H1 (cell line): ENCODE data around the gene FAM241A. TPM values are rescaled to one million over a fixed set of nuclear protein-coding genes. Genes with fewer than 3 reads are reported as not detected.
A peak's percentile ranks its signal among the peaks of the same experiment; 100 is the strongest.

Source experiments
- CTCF ChIA-PET: fragments of 300-600 bp; sonication (Branson Sonifier 250); formaldehyde crosslinking; loops from one replicate; lab custom pipeline; 2021; ENCODE audit not compliant: partially characterized antibody; lab: Charles Lee
- POLR2A ChIA-PET: fragments of 300-600 bp; sonication (Branson Sonifier 250); formaldehyde crosslinking; loops from one replicate; lab custom pipeline; 2021; ENCODE audit warnings: inconsistent platforms; ENCODE audit not compliant: partially characterized antibody; lab: Charles Lee
- DNase-seq, 2 experiments: peaks; one replicate each; pipeline versions ENCODE4 v3.0.0 to v3.0.0-alpha.2; 2010 to 2022; ENCODE audit warnings: low spot score in 2 of 2, low read depth in 1 of 2, mixed read lengths in 1 of 2
- FAIRE-seq: peaks from 2 replicates; lab custom pipeline; 2011; peaks lifted over from hg19 to GRCh38; lab: Jason Lieb, UNC
- H2AFZ ChIP-seq: 2 replicates; pipeline ENCODE4 v1.8.1; 2012; ENCODE audit warnings: low read length, inconsistent platforms
- H2AK5ac ChIP-seq: 2 replicates; pipeline ENCODE4 v1.6.1; 2013; ENCODE audit warnings: low read depth, low read length
- H2BK120ac ChIP-seq: replicated peaks from 2 replicates; pipeline ENCODE3; 2013; ENCODE audit warnings: low read depth, low read length, inconsistent platforms
- H2BK12ac ChIP-seq: 2 replicates; pipeline ENCODE4 v1.6.1; 2013; ENCODE audit warnings: low read depth, low read length
- H2BK15ac ChIP-seq: 2 replicates; pipeline ENCODE4 v1.6.1; 2013; ENCODE audit warnings: low read length
- H2BK20ac ChIP-seq: 2 replicates; pipeline ENCODE4 v1.6.1; 2013; ENCODE audit warnings: low read length
- H2BK5ac ChIP-seq: 2 replicates; pipeline ENCODE4 v1.6.1; 2013; ENCODE audit warnings: low read depth, low read length
- H3K14ac ChIP-seq: 2 replicates; pipeline ENCODE4 v1.6.1; 2013; ENCODE audit warnings: inconsistent platforms; ENCODE audit not compliant: insufficient read length
- H3K18ac ChIP-seq: 2 replicates; pipeline ENCODE4 v1.6.1; 2013; ENCODE audit warnings: low read length; ENCODE audit errors: extremely low read depth
- H3K23ac ChIP-seq: 2 replicates; pipeline ENCODE4 v1.6.1; 2013; ENCODE audit warnings: inconsistent platforms; ENCODE audit not compliant: insufficient read length
- H3K23me2 ChIP-seq: 2 replicates; pipeline ENCODE4 v1.6.1; 2013; ENCODE audit warnings: low read depth, low read length
- H3K27ac ChIP-seq: 2 replicates; pipeline ENCODE4 v1.6.1; 2011; ENCODE audit warnings: low read depth, low read length, inconsistent platforms
- H3K27me3 ChIP-seq, 4 experiments: replicated peaks in 1 of 4; 1 replicate in 1 of 4; 2 replicates in 3 of 4; pipeline versions ENCODE4 v1.6.1 to v1.8.1; 2011 to 2013; ENCODE audit warnings: low read length in 3 of 4, mild to moderate bottlenecking in 3 of 4, inconsistent platforms in 2 of 4, mixed read lengths in 2 of 4, moderate library complexity in 1 of 4; ENCODE audit not compliant: control insufficient read depth in 3 of 4, insufficient read depth in 3 of 4; ENCODE audit errors: extremely low read depth in 1 of 4
- H3K36me3 ChIP-seq, 4 experiments: 2 replicates each; pipeline versions ENCODE4 v1.6.1 to v1.8.1; 2011 to 2013; ENCODE audit warnings: mild to moderate bottlenecking in 4 of 4, low read length in 3 of 4, moderate library complexity in 2 of 4, control low read depth in 1 of 4, inconsistent platforms in 1 of 4; ENCODE audit not compliant: insufficient read depth in 4 of 4, control insufficient read depth in 2 of 4
- H3K4ac ChIP-seq: replicated peaks from 2 replicates; pipeline ENCODE3; 2013; ENCODE audit warnings: low read length, low read depth, mixed read lengths, inconsistent platforms; ENCODE audit not compliant: insufficient read length
- H3K4me1 ChIP-seq, 4 experiments: replicated peaks in 1 of 4; 1 replicate in 1 of 4; 2 replicates in 3 of 4; pipeline versions ENCODE4 v1.6.1 to v1.8.1; 2011 to 2013; ENCODE audit warnings: low read length in 3 of 4, inconsistent platforms in 2 of 4, mixed read lengths in 1 of 4; ENCODE audit not compliant: insufficient read depth in 4 of 4, control insufficient read depth in 3 of 4
- H3K4me2 ChIP-seq, 2 experiments: 2 replicates each; pipeline versions ENCODE4 v1.6.1 to v1.8.1; 2011 to 2013; ENCODE audit warnings: low read depth in 2 of 2, low read length in 2 of 2, control low read depth in 1 of 2, inconsistent platforms in 1 of 2, mild to moderate bottlenecking in 1 of 2; ENCODE audit not compliant: insufficient read depth in 1 of 2
- H3K4me3 ChIP-seq, 4 experiments: fragments of 200-600, 300-600 bp in 1 of 4; sonication (generic), shearing (Covaris generic), sonication (Bioruptor Twin) in 1 of 4; 2 replicates each; pipeline versions ENCODE4 v1.5.1 to v1.8.1; 2011 to 2016; ENCODE audit warnings: low read length in 4 of 4, low read depth in 3 of 4, control low read depth in 2 of 4, inconsistent platforms in 2 of 4, mild to moderate bottlenecking in 2 of 4, mixed read lengths in 1 of 4, moderate library complexity in 1 of 4; ENCODE audit not compliant: insufficient read depth in 2 of 4; ENCODE audit errors: extremely low read depth in 1 of 4
- H3K56ac ChIP-seq: replicated peaks from 2 replicates; pipeline ENCODE3; 2013; ENCODE audit warnings: low read depth, mild to moderate bottlenecking, mixed read lengths, low read length, inconsistent platforms; ENCODE audit not compliant: insufficient read length
- H3K79me1 ChIP-seq: 2 replicates; pipeline ENCODE4 v1.6.1; 2013; ENCODE audit warnings: low read depth, low read length, control low read depth
- H3K79me2 ChIP-seq, 2 experiments: 2 replicates each; pipeline versions ENCODE4 v1.6.1 to v1.8.1; 2012 to 2013; ENCODE audit warnings: low read length in 2 of 2, mild to moderate bottlenecking in 2 of 2, inconsistent platforms in 1 of 2; ENCODE audit not compliant: insufficient read depth in 2 of 2, control insufficient read depth in 1 of 2
- H3K9ac ChIP-seq, 4 experiments: replicated peaks in 1 of 4; 1 replicate in 1 of 4; 2 replicates in 3 of 4; pipeline versions ENCODE4 v1.6.1 to v1.8.1; 2011 to 2013; ENCODE audit warnings: low read depth in 3 of 4, low read length in 3 of 4, control low read depth in 2 of 4, mild to moderate bottlenecking in 2 of 4, moderate library complexity in 2 of 4, inconsistent platforms in 1 of 4; ENCODE audit errors: extremely low read depth in 1 of 4
- H3K9me3 ChIP-seq, 2 experiments: 2 replicates each; pipeline versions ENCODE4 v1.6.1 to v1.8.1; 2012 to 2013; ENCODE audit warnings: mild to moderate bottlenecking in 2 of 2, moderate library complexity in 2 of 2, control low read depth in 1 of 2, inconsistent platforms in 1 of 2, low read depth in 1 of 2, low read length in 1 of 2, mixed read lengths in 1 of 2; ENCODE audit not compliant: insufficient read depth in 2 of 2
- H4K20me1 ChIP-seq, 2 experiments: replicated peaks in 1 of 2; 2 replicates each; pipeline versions ENCODE3 to v1.8.1; 2011 to 2013; ENCODE audit warnings: inconsistent platforms in 2 of 2, low read length in 2 of 2, mild to moderate bottlenecking in 1 of 2; ENCODE audit not compliant: insufficient read depth in 2 of 2, control insufficient read depth in 1 of 2
- H4K5ac ChIP-seq: 2 replicates; pipeline ENCODE4 v1.6.1; 2013; ENCODE audit warnings: low read length, low read depth, mixed read lengths, inconsistent platforms; ENCODE audit not compliant: insufficient read length
- H4K8ac ChIP-seq: 2 replicates; pipeline ENCODE4 v1.8.0; 2013; ENCODE audit warnings: mild to moderate bottlenecking, moderate library complexity, low read length, inconsistent platforms; ENCODE audit not compliant: insufficient read depth; ENCODE audit errors: extremely low read depth
- H4K91ac ChIP-seq: replicated peaks from 2 replicates; pipeline ENCODE3; 2013; ENCODE audit warnings: low read length, mixed read lengths, inconsistent platforms; ENCODE audit not compliant: insufficient read length
- ATF3 ChIP-seq: IDR thresholded peaks from 2 replicates; pipeline ENCODE4 v1.6.1; 2011; ENCODE audit warnings: low read depth, mild to moderate bottlenecking, low read length; ENCODE audit not compliant: insufficient read depth
- BCL11A ChIP-seq, 2 experiments: IDR thresholded peaks; one replicate each; pipeline ENCODE4 v1.6.1; 2011; ENCODE audit warnings: low read depth in 2 of 2, low read length in 2 of 2, mild to moderate bottlenecking in 2 of 2
- CTCF ChIP-seq, 3 experiments: IDR thresholded peaks; 1 replicate in 2 of 3; 2 replicates in 1 of 3; pipeline versions ENCODE4 v1.5.1 to v1.6.1; 2011; ENCODE audit warnings: low read length in 3 of 3, mild to moderate bottlenecking in 3 of 3, inconsistent platforms in 2 of 3, low read depth in 1 of 3, moderate library complexity in 1 of 3; ENCODE audit not compliant: insufficient read depth in 1 of 3; ENCODE audit errors: control extremely low read depth in 1 of 3
- E2F6 ChIP-seq: IDR thresholded peaks from 2 replicates; pipeline ENCODE4 v1.6.1; 2012; ENCODE audit warnings: inconsistent platforms
- HDAC6 ChIP-seq: IDR thresholded peaks from one replicate; pipeline ENCODE4 v1.7.1; 2012; ENCODE audit warnings: low read depth, mild to moderate bottlenecking, inconsistent platforms, low read length, moderate library complexity
- RAD21 ChIP-seq, 2 experiments: IDR thresholded peaks in 1 of 2; conservative IDR thresholded peaks in 1 of 2; 2 replicates each; pipeline ENCODE4 v1.6.1; 2011; ENCODE audit warnings: low read depth in 2 of 2, low read length in 2 of 2, improper control_type of control experiment in 1 of 2, inconsistent platforms in 1 of 2, mild to moderate bottlenecking in 1 of 2, moderate library complexity in 1 of 2
- RFX5 ChIP-seq: IDR thresholded peaks from 2 replicates; pipeline ENCODE4 v1.6.1; 2011; ENCODE audit warnings: low read depth, low read length, improper control_type of control experiment, borderline replicate concordance
- WGBS, 2 experiments: shearing (Covaris generic) in 1 of 2; methylation state at CpG; one replicate each; pipeline versions ENCODE4 v1.1.6 to v1.1.7; 2013 to 2015; ENCODE audit warnings: low lambda C conversion rate in 2 of 2, mixed read lengths in 2 of 2, inconsistent platforms in 1 of 2, low coverage in 1 of 2, missing lambda C conversion rate in 1 of 2; ENCODE audit not compliant: insufficient replicate concordance in 2 of 2, insufficient coverage in 1 of 2, insufficient read length in 1 of 2; ENCODE audit errors: extremely low coverage in 1 of 2, missing lambda C conversion rate in 1 of 2; 5-methylcytosine and 5-hydroxymethylcytosine counted together
- polyA plus RNA-seq, 7 experiments: library from polyadenylated mRNA; depleted of rRNA in 3 of 7; stranded (reverse) in 5 of 7; unstranded in 2 of 7; fragments of >200 nt in 5 of 7; fragments of 200-250 nt in 2 of 7; gene quantifications; 1 replicate in 5 of 7; 2 replicates in 1 of 7; 4 replicates in 1 of 7; pipeline versions ENCODE4 v1.2.1 to v1.2.3, GENCODE V29; 2011 to 2013; ENCODE audit warnings: missing spikeins in 2 of 7, mixed read lengths in 2 of 7
- total RNA-seq: library from RNA; stranded (reverse); fragmentation: NEBNext Ultra II Directional; extraction: Animal tissue kit (Norgen Biotek cat#: 25700); gene quantifications from 2 replicates; pipeline ENCODE4 v1.2.1, GENCODE V29; 2021

The FAM241A gene
- total and polyA plus RNA-seq, 2 of the 8 experiments (the other 6 are each of a cell fraction or from before 2014, with no cell fraction given) = 0.20 to 0.73 TPM

- H3K27me3 ChIP-seq = no peaks in the 10 kb centered on the region
- 60% methylated on average over 3 of the region's 3 CpGs; no CpG with 5 or more reads in 1 of the 2 experiments for WGBS, 2 experiments
- no peak overlapping the region for H3K9ac ChIP-seq
- H2BK20ac ChIP-seq = no peak overlapping the region
- no peak overlapping the region for H3K18ac ChIP-seq
- peaks cover 3 to 6% of the 10 kb centered on the region in 2 experiments for H4K20me1 ChIP-seq
- H3K56ac ChIP-seq = no peak overlapping the region
- no peak overlapping the region for H3K4me2 ChIP-seq
- H2AK5ac ChIP-seq = no peak overlapping the region
- H3K14ac ChIP-seq = no peak overlapping the region
- H3K79me1 ChIP-seq = no peaks in the 10 kb centered on the region
- H2BK15ac ChIP-seq = no peak overlapping the region
- H3K23me2 ChIP-seq = peaks cover 7% of the 10 kb centered on the region
- H3K4me1 ChIP-seq = peaks cover 0 to 5% (median 0%) of the 10 kb centered on the region in 4 experiments; a peak in 2 of 7 replicates
- no peak overlapping the region for H3K23ac ChIP-seq
- H2BK12ac ChIP-seq = no peak overlapping the region
- H2AFZ ChIP-seq = no peak overlapping the region
- peaks cover 8 to 78% of the 10 kb centered on the region in 2 experiments for H3K79me2 ChIP-seq
- H3K36me3 ChIP-seq = no peaks in the 10 kb centered on the region
- ChIA-PET CTCF (interaction anchor here (0.7 to 8.7 kb wide), 16 partner anchors 7 to 183 kb away, joined by 3 to 97 read pairs (median 4); no protein-coding TSS in a partner anchor), POLR2A (interaction anchor here (0.7 to 1.4 kb wide), 2 partner anchors 74 to 174 kb away, joined by 3 to 5 read pairs; no protein-coding TSS in a partner anchor)
- H3K9me3 ChIP-seq = no peaks in the 10 kb centered on the region
- H4K5ac ChIP-seq = no peak overlapping the region
- no peak overlapping the region for H4K91ac ChIP-seq
- no peak overlapping the region for H3K27ac ChIP-seq
- H3K4ac ChIP-seq = no peak overlapping the region
- H3K4me3 ChIP-seq = no peak overlapping the region
- H4K8ac ChIP-seq = no peak overlapping the region
- no peak for DNase-seq
- H2BK5ac ChIP-seq = no peak overlapping the region
- FAIRE-seq = no peak
- no peak overlapping the region for H2BK120ac ChIP-seq
- TF ChIP-seq E2F6 (no peak), ATF3 (no peak), BCL11A (IDR thresholded peaks at IDR 0.05; ENCODE audit: low read depth in 2 of 2, low read length in 2 of 2) (no peak), CTCF (IDR thresholded peaks at IDR 0.05; ENCODE audit: control extremely low read depth in 1 of 3, insufficient read depth in 1 of 3, low read depth in 1 of 3, low read length in 3 of 3) (peak in 2 of 3 experiments; percentile 64 to 65; a peak in 3 of 4 replicates), HDAC6 (no peak), RAD21 (IDR thresholded peaks at IDR 0.05 in 1 of 2, conservative IDR thresholded peaks at IDR 0.05 in 1 of 2; ENCODE audit: low read depth in 2 of 2, low read length in 2 of 2) (peak; percentile 69 to 72), RFX5 (no peak)
Measured at GRCh38 chr4:112234952-112235609, 89.8 kb downstream of the FAM241A start.
